Liver (tissue), 3 donors: ENCODE data around the gene GNAS-AS1.

Experiments used
- CTCF ChIP-seq: fragments of 150-350 bp; IDR thresholded peaks from 2 replicates; pipeline ENCODE4 v1.5.1; 2017; ENCODE audit warnings: improper control_type of control experiment, low read depth, low read length; ENCODE audit not compliant: missing input control
- MAX ChIP-seq: IDR thresholded peaks from 2 replicates; pipeline ENCODE4 v1.6.1; 2016; ENCODE audit warnings: antibody characterized with exemption
- SP1 ChIP-seq: IDR thresholded peaks from 2 replicates; pipeline ENCODE4 v1.6.1; 2018; ENCODE audit warnings: antibody characterized with exemption, mild to moderate bottlenecking
- donor health status: healthy.
- donor health status: healthy.

- TF ChIP-seq CTCF (no peak), SP1 (no peak), MAX (no peak)
Measured at GRCh38 chr20:58892141-58892931, 41.6 kb upstream of the GNAS-AS1 start.
